CD8-positive, alpha-beta memory T cell (primary cell): Measurements from ENCODE around the gene CLHC1. TPM values are rescaled to one million over a fixed set of nuclear protein-coding genes. Genes with fewer than 3 reads are reported as not detected.
A peak's percentile ranks its signal among the peaks of the same experiment; 100 is the strongest.
"Not testable (repeated sequence)": the region's sequence is repeated elsewhere in the genome, so short reads cannot be mapped to it uniquely, and the experiment has no call there.

Experiments used
- CTCF ChIA-PET: fragments of 350-600 bp; sonication (Branson Sonifier 250); formaldehyde crosslinking; loops from one replicate; lab custom pipeline; 2021; ENCODE audit warnings: antibody characterized with exemption; lab: Charles Lee
- POLR2A ChIA-PET: fragments of 350-600 bp; sonication (Branson Sonifier 250); formaldehyde crosslinking; loops from one replicate; lab custom pipeline; 2021; ENCODE audit warnings: antibody characterized with exemption; lab: Charles Lee
- DNase-seq, 5 donors: peaks; one replicate each; pipeline versions ENCODE4 v3.0.0 to v3.0.0-alpha.2; 2020 to 2022; ENCODE audit warnings: mixed read lengths in 1 of 5
- H3K27ac ChIP-seq: one replicate; pipeline ENCODE4 v1.7.0; 2013; ENCODE audit warnings: low read depth, mild to moderate bottlenecking, low read length, moderate library complexity
- H3K27me3 ChIP-seq: 2 replicates; pipeline ENCODE4 v1.7.0; 2013; ENCODE audit warnings: low read length, mild to moderate bottlenecking; ENCODE audit not compliant: insufficient read depth, poor library complexity, severe bottlenecking
- H3K36me3 ChIP-seq: 2 replicates; pipeline ENCODE4 v1.7.0; 2013; ENCODE audit warnings: mild to moderate bottlenecking, low read length, moderate library complexity; ENCODE audit not compliant: insufficient read depth
- H3K4me1 ChIP-seq: 2 replicates; pipeline ENCODE4 v1.7.0; 2013; ENCODE audit warnings: mild to moderate bottlenecking, low read length, moderate library complexity; ENCODE audit not compliant: insufficient read depth
- H3K4me3 ChIP-seq: 2 replicates; pipeline ENCODE4 v1.7.0; 2013; ENCODE audit warnings: mild to moderate bottlenecking, low read length
- H3K9me3 ChIP-seq: 2 replicates; pipeline ENCODE4 v1.7.0; 2013; ENCODE audit warnings: mild to moderate bottlenecking, low read length
- H3K27ac Mint-ChIP-seq, 8 donors: one replicate each; pipeline ENCODE4 v1.8.0; 2020 to 2021; ENCODE audit warnings: mixed read lengths in 8 of 8, mild to moderate bottlenecking in 6 of 8, inconsistent platforms in 3 of 8, moderate library complexity in 3 of 8
- H3K27me3 Mint-ChIP-seq, 2 donors: one replicate each; pipeline ENCODE4 v1.8.0; 2020 to 2021; ENCODE audit warnings: mixed read lengths in 2 of 2, mild to moderate bottlenecking in 1 of 2, moderate library complexity in 1 of 2
- H3K36me3 Mint-ChIP-seq, 3 donors: one replicate each; pipeline ENCODE4 v1.8.0; 2020 to 2021; ENCODE audit warnings: mixed read lengths in 3 of 3, inconsistent platforms in 1 of 3, mild to moderate bottlenecking in 1 of 3
- H3K4me1 Mint-ChIP-seq, 3 donors: one replicate each; pipeline ENCODE4 v1.8.0; 2020 to 2021; ENCODE audit warnings: mixed read lengths in 3 of 3, inconsistent platforms in 1 of 3, mild to moderate bottlenecking in 1 of 3
- H3K4me3 Mint-ChIP-seq, 7 donors: one replicate each; pipeline ENCODE4 v1.8.0; 2020 to 2021; ENCODE audit warnings: mixed read lengths in 7 of 7, mild to moderate bottlenecking in 6 of 7, moderate library complexity in 4 of 7, inconsistent platforms in 2 of 7
- H3K9me3 Mint-ChIP-seq, 5 donors: one replicate each; pipeline ENCODE4 v1.8.0; 2020 to 2022; ENCODE audit warnings: mixed read lengths in 5 of 5, mild to moderate bottlenecking in 3 of 5, moderate library complexity in 2 of 5, inconsistent platforms in 1 of 5
- polyA plus RNA-seq: library from polyadenylated mRNA; unstranded; fragments of 300-500 nt; fragmentation: Illumina TruSeq; gene quantifications from one replicate; pipeline ENCODE4 v1.2.3, GENCODE V29; 2021
- total RNA-seq, 2 experiments: library from RNA; stranded (reverse); gene quantifications; one replicate each; pipeline ENCODE4 v1.2.3, GENCODE V29; 2021

Gene CLHC1
- total RNA-seq (1 to 10 TPM; 8.4 to 9.8 TPM), polyA plus RNA-seq (1.1 TPM)

- Mint-ChIP-seq H3K27me3 (peaks cover 0 to 2% of the 10 kb centered on the region in 2 donors), H3K36me3 (peaks cover 3 to 54% (median 11%) of the 10 kb centered on the region in 3 donors), H3K9me3 (no peaks in the 10 kb centered on the region), H3K4me3 (peak within 1 kb of the TSS; percentile 99 to 100 (median 100)), H3K27ac (peak within 1 kb of the TSS; percentile 97 to 99 (median 98)), H3K4me1 (peaks cover 56 to 76% (median 71%) of the 10 kb centered on the region in 3 donors)
- peak within 1 kb of the TSS; percentile 91 for H3K27ac ChIP-seq
- POLR2A ChIA-PET, result interaction anchor here (0.5 to 1.5 kb wide), 14 partner anchors 9 to 1441 kb away, joined by 3 to 28 read pairs (median 4); partner anchors contain the start of genes CCDC88A, CFAP36, PPP4R3B and RTN4
- H3K4me1 ChIP-seq, result peaks cover 49% of the 10 kb centered on the region
- H3K27me3 ChIP-seq, result no peaks in the 10 kb centered on the region
- CTCF ChIA-PET, result interaction anchor here (0.9 to 1.0 kb wide), 2 partner anchors 8 to 12 kb away, joined by 4 to 6 read pairs; no protein-coding TSS in a partner anchor
- H3K9me3 ChIP-seq, result no peaks in the 10 kb centered on the region
- peak; percentile 90 to 95 (median 93) for DNase-seq
- H3K4me3 ChIP-seq, result peak within 1 kb of the TSS; percentile 99
- H3K36me3 ChIP-seq, result peaks cover 24% of the 10 kb centered on the region
These were observed at the start of gene CLHC1, which contains the start of gene RPS27A for GRCh38 chr2:55232084-55232862. TSS of gene CLHC1 (minus strand) at chr2:55232293. CDS start at chr2:55222411, 9,882 bp downstream. TSS of gene RPS27A (plus strand) at chr2:55232688. CDS start at chr2:55232825, 137 bp downstream.

GRCh38 chr2:55280851-55281546, 48.9 kb upstream of the CLHC1 start:
- peak overlapping the region; percentile 43 to 99 (median 97) for H3K27ac Mint-ChIP-seq
- Histone ChIP-seq H3K4me1 (peaks cover 18% of the 10 kb centered on the region), H3K27ac (peak overlapping the region; percentile 89)
- DNase-seq, H3K9me3 Mint-ChIP-seq, H3K9me3 ChIP-seq, H3K27me3 ChIP-seq, H3K36me3 ChIP-seq, CTCF ChIA-PET, H3K36me3 Mint-ChIP-seq, H3K4me3 ChIP-seq, H3K27me3 Mint-ChIP-seq: not testable (repeated sequence)
- peak overlapping the region; percentile 23 to 93 (median 65) for H3K4me3 Mint-ChIP-seq
- POLR2A ChIA-PET, result interaction anchor here (1.7 to 1.8 kb wide), 2 partner anchors 11 to 48 kb away, joined by 5 to 14 read pairs; partner anchors contain the start of genes CLHC1 and RPS27A
- H3K4me1 Mint-ChIP-seq, result peaks cover 22 to 38% (median 24%) of the 10 kb centered on the region in 3 donors

GRCh38 chr2:55279859-55280424, 47.8 kb upstream of the CLHC1 start:
- CTCF ChIA-PET, POLR2A ChIA-PET, DNase-seq, H3K9me3 ChIP-seq, H3K27me3 ChIP-seq, H3K27ac ChIP-seq, H3K36me3 ChIP-seq, H3K27me3 Mint-ChIP-seq, H3K4me3 ChIP-seq, H3K9me3 Mint-ChIP-seq, H3K36me3 Mint-ChIP-seq: not testable (repeated sequence)
- Mint-ChIP-seq H3K4me3 (peak overlapping the region in 2 of 7 donors; percentile 2 to 17), H3K27ac (peak overlapping the region in 2 of 8 donors; percentile 51 to 93), H3K4me1 (peaks cover 22 to 33% (median 24%) of the 10 kb centered on the region in 3 donors)
- H3K4me1 ChIP-seq, result peaks cover 18% of the 10 kb centered on the region

GRCh38 chr2:55279214-55279835, 47.2 kb upstream of the CLHC1 start:
- Mint-ChIP-seq H3K27ac (peak overlapping the region in 1 of 8 donors; percentile 93), H3K4me1 (peaks cover 22 to 29% (median 24%) of the 10 kb centered on the region in 3 donors), H3K4me3 (peak overlapping the region in 2 of 7 donors; percentile 17 to 41)
- H3K4me3 ChIP-seq, H3K36me3 Mint-ChIP-seq, DNase-seq, H3K9me3 ChIP-seq, H3K27me3 Mint-ChIP-seq, H3K27ac ChIP-seq, H3K27me3 ChIP-seq, H3K36me3 ChIP-seq, POLR2A ChIA-PET, H3K9me3 Mint-ChIP-seq: not testable (repeated sequence)
- H3K4me1 ChIP-seq, result peaks cover 14% of the 10 kb centered on the region
- CTCF ChIA-PET, result interaction anchor here (2.0 kb wide), 1 partner anchor 16 kb away, joined by 5 read pairs; no protein-coding TSS in a partner anchor

- no peaks in the 10 kb centered on the region for H3K36me3 ChIP-seq
- H3K27me3 ChIP-seq, result no peaks in the 10 kb centered on the region
- H3K9me3 Mint-ChIP-seq, result no peaks in the 10 kb centered on the region
- no peak overlapping the region for H3K4me3 Mint-ChIP-seq
- ChIA-PET POLR2A (interaction anchor here (0.6 kb wide), 1 partner anchor 45 kb away, joined by 3 read pairs; the partner anchor contains the start of gene RPS27A), CTCF (interaction anchor here (2.0 kb wide), 1 partner anchor 14 kb away, joined by 5 read pairs; no protein-coding TSS in a partner anchor)
- no peak overlapping the region for H3K27ac ChIP-seq
- peaks cover 0 to 5% (median 0%) of the 10 kb centered on the region in 3 donors for H3K36me3 Mint-ChIP-seq
- peaks cover 4 to 9% (median 7%) of the 10 kb centered on the region in 3 donors for H3K4me1 Mint-ChIP-seq
- peaks cover 5% of the 10 kb centered on the region for H3K4me1 ChIP-seq
- no peak for DNase-seq
- peaks cover 2 to 4% of the 10 kb centered on the region in 2 donors for H3K27me3 Mint-ChIP-seq
- H3K27ac Mint-ChIP-seq, result no peak overlapping the region
- H3K9me3 ChIP-seq, result no peaks in the 10 kb centered on the region
- no peak overlapping the region for H3K4me3 ChIP-seq
These were observed 45.2 kb upstream of the CLHC1 start for GRCh38 chr2:55277310-55277709.

GRCh38 chr2:55274346-55274745, 42.3 kb upstream of the CLHC1 start:
- H3K36me3 Mint-ChIP-seq, H3K9me3 ChIP-seq, CTCF ChIA-PET, H3K4me3 ChIP-seq, H3K27ac ChIP-seq, H3K4me3 Mint-ChIP-seq, H3K27ac Mint-ChIP-seq, POLR2A ChIA-PET, H3K9me3 Mint-ChIP-seq, H3K27me3 ChIP-seq, H3K36me3 ChIP-seq, DNase-seq, H3K27me3 Mint-ChIP-seq: not testable (repeated sequence)
- H3K4me1 Mint-ChIP-seq, result peaks cover 8 to 15% (median 15%) of the 10 kb centered on the region in 3 donors
- peaks cover 11% of the 10 kb centered on the region for H3K4me1 ChIP-seq

- H3K4me3 ChIP-seq, result peak overlapping the region; percentile 84
- Mint-ChIP-seq H3K27me3 (peaks cover 4 to 5% of the 10 kb centered on the region in 2 donors), H3K4me3 (peak overlapping the region; percentile 93 to 99 (median 95)), H3K36me3 (peaks cover 0 to 25% (median under 1%) of the 10 kb centered on the region in 3 donors), H3K27ac (peak overlapping the region; percentile 95 to 99 (median 97)), H3K4me1 (peaks cover 17 to 31% (median 28%) of the 10 kb centered on the region in 3 donors), H3K9me3 (no peaks in the 10 kb centered on the region)
- peak in 1 of 5 donors; percentile 18 for DNase-seq
- H3K36me3 ChIP-seq, result no peaks in the 10 kb centered on the region
- H3K27ac ChIP-seq, result peak overlapping the region; percentile 86
- H3K4me1 ChIP-seq, result peaks cover 17% of the 10 kb centered on the region
- H3K9me3 ChIP-seq, result no peaks in the 10 kb centered on the region
- POLR2A ChIA-PET, result interaction anchor here (0.6 to 1.3 kb wide), 2 partner anchors 12 to 852 kb away, joined by 6 to 14 read pairs; no protein-coding TSS in a partner anchor
- CTCF ChIA-PET, result interaction anchor here (0.7 to 1.3 kb wide), 2 partner anchors 10 to 42 kb away, joined by 3 read pairs; no protein-coding TSS in a partner anchor
- no peaks in the 10 kb centered on the region for H3K27me3 ChIP-seq
These were observed 37.5 kb upstream of the CLHC1 start for GRCh38 chr2:55269645-55269990.
